Transverse colon (tissue), 4 donors: ENCODE results near the gene SELP.

Experiments used
- CTCF ChIP-seq, 5 experiments: fragments of 200-600 bp in 3 of 5; fragments of 450-650 bp in 2 of 5; sonication (generic) in 3 of 5; IDR thresholded peaks; 1 replicate in 2 of 5; 2 replicates in 3 of 5; pipeline ENCODE4 v1.5.1; 2016 to 2017; ENCODE audit warnings: antibody characterized with exemption in 5 of 5, inconsistent platforms in 3 of 5, mild to moderate bottlenecking in 2 of 5, moderate library complexity in 1 of 5
- EP300 ChIP-seq: sonication (generic); formaldehyde crosslinking; IDR thresholded peaks from one replicate; pipeline ENCODE4 v1.6.1; 2017; ENCODE audit warnings: antibody characterized with exemption, low read depth
- POLR2A ChIP-seq: fragments of 450-650 bp; IDR thresholded peaks from one replicate; pipeline ENCODE4 v1.6.1; 2016; ENCODE audit warnings: antibody characterized with exemption, mild to moderate bottlenecking, moderate library complexity
- POLR2AphosphoS5 ChIP-seq, 3 donors: sonication (generic); formaldehyde crosslinking; IDR thresholded peaks; one replicate each; pipeline ENCODE4 v1.6.1; 2016; ENCODE audit warnings: antibody characterized with exemption in 3 of 3

GRCh38 chr1:169574336-169574735 is 55.6 kb downstream of the SELP start:
- TF ChIP-seq POLR2A (no peak), POLR2AphosphoS5 (IDR thresholded peaks at IDR 0.05) (no peak), CTCF (IDR thresholded peaks at IDR 0.05) (no peak), EP300 (no peak)
